H1 (cell line): ENCODE results near the gene FKBP1A. TPM values are rescaled to one million over a fixed set of nuclear protein-coding genes. Genes with fewer than 3 reads are reported as not detected.

Experiments
- EP300 ChIP-seq, 2 experiments: IDR thresholded peaks; 1 replicate in 1 of 2; 2 replicates in 1 of 2; pipeline ENCODE4 v1.6.1; 2011 to 2012; ENCODE audit warnings: low read depth in 2 of 2, low read length in 2 of 2, mild to moderate bottlenecking in 2 of 2, borderline replicate concordance in 1 of 2, inconsistent platforms in 1 of 2, moderate library complexity in 1 of 2
- JUND ChIP-seq: IDR thresholded peaks from 2 replicates; pipeline ENCODE4 v1.6.1; 2011; ENCODE audit warnings: mild to moderate bottlenecking, improper control_type of control experiment, low read length
- POLR2A ChIP-seq, 2 experiments: IDR thresholded peaks; 1 replicate in 1 of 2; 2 replicates in 1 of 2; pipeline ENCODE4 v1.6.1; 2011; ENCODE audit warnings: low read depth in 2 of 2, low read length in 2 of 2, mild to moderate bottlenecking in 2 of 2; ENCODE audit errors: control extremely low read depth in 1 of 2
- ZNF274 ChIP-seq: IDR thresholded peaks from 2 replicates; pipeline ENCODE4 v1.7.0; 2012; ENCODE audit warnings: low read length, borderline replicate concordance; ENCODE audit errors: extremely low read depth
- polyA plus RNA-seq, 7 experiments: library from polyadenylated mRNA; depleted of rRNA in 3 of 7; stranded (reverse) in 5 of 7; unstranded in 2 of 7; fragments of >200 nt in 5 of 7; fragments of 200-250 nt in 2 of 7; gene quantifications; 1 replicate in 5 of 7; 2 replicates in 1 of 7; 4 replicates in 1 of 7; pipeline versions ENCODE4 v1.2.1 to v1.2.3, GENCODE V29; 2011 to 2013; ENCODE audit warnings: missing spikeins in 2 of 7, mixed read lengths in 2 of 7
- total RNA-seq: library from RNA; stranded (reverse); fragmentation: NEBNext Ultra II Directional; extraction: Animal tissue kit (Norgen Biotek cat#: 25700); gene quantifications from 2 replicates; pipeline ENCODE4 v1.2.1, GENCODE V29; 2021

Gene FKBP1A
- total and polyA plus RNA-seq, 2 of the 8 experiments (the other 6 are each of a cell fraction or from before 2014, with no cell fraction given), result 250 to 685 TPM

DNA sequence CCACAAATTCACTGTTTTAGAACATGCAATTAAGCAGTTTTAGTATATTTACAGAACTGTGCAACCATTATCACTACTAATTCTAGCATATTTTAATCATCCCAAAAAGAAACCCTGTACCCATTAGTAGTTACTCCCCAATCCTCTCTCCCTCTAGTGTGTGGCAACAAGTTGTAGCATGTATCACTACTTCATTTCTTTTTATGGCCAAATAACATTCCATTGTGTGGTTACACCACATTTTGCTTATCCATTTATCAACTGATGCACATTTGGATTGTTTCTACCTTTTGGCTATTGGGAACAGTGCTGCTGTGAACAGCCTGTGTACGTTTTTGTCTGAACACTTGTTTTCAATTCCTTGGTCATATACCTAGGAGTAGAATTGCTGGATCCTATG lies 31.5 kb upstream of the FKBP1A start (continued):
- no peak for TF ChIP-seq ZNF274
- TF ChIP-seq JUND, result no peak
- no peak for TF ChIP-seq EP300 (IDR thresholded peaks at IDR 0.05; ENCODE audit: borderline replicate concordance in 1 of 2, low read depth in 2 of 2, low read length in 2 of 2)
- TF ChIP-seq POLR2A (IDR thresholded peaks at IDR 0.05; ENCODE audit: control extremely low read depth in 1 of 2, low read depth in 2 of 2, low read length in 2 of 2), result no peak
